Transverse colon (tissue), 4 donors: Measurements from ENCODE around the gene ADK. TPM values are rescaled to one million over a fixed set of nuclear protein-coding genes. Genes with fewer than 3 reads are reported as not detected.

ENCODE experiments used
- DNase-seq: peaks from one replicate; pipeline ENCODE4 v3.0.0-alpha.2; 2019
- H3K27ac ChIP-seq, 4 donors: fragments of 200-600 bp; sonication (generic); 2 replicates each; pipeline ENCODE4 v1.5.1; 2016 to 2018; ENCODE audit warnings: inconsistent platforms in 4 of 4
- H3K27me3 ChIP-seq: fragments of 200-600 bp; sonication (generic); 2 replicates; pipeline ENCODE4 v1.5.1; 2017; ENCODE audit warnings: inconsistent platforms
- H3K36me3 ChIP-seq, 4 donors: fragments of 200-600 bp; sonication (generic); 2 replicates each; pipeline ENCODE4 v1.5.1; 2017 to 2019; ENCODE audit warnings: inconsistent platforms in 4 of 4
- H3K4me1 ChIP-seq, 4 donors: fragments of 200-600 bp; sonication (generic); 2 replicates each; pipeline ENCODE4 v1.5.1; 2017 to 2020; ENCODE audit warnings: inconsistent platforms in 4 of 4
- H3K4me3 ChIP-seq, 4 donors: fragments of 200-600 bp; sonication (generic); 1 replicate in 1 of 4; 2 replicates in 3 of 4; pipeline versions ENCODE4 v1.5.1 to v1.6.1; 2017 to 2019; ENCODE audit warnings: inconsistent platforms in 4 of 4
- H3K9me3 ChIP-seq, 2 donors: fragments of 200-600 bp; sonication (generic); 2 replicates each; pipeline ENCODE4 v1.5.1; 2017 to 2019; ENCODE audit warnings: inconsistent platforms in 2 of 2
- EP300 ChIP-seq: sonication (generic); formaldehyde crosslinking; IDR thresholded peaks from one replicate; pipeline ENCODE4 v1.6.1; 2017; ENCODE audit warnings: antibody characterized with exemption, low read depth
- POLR2A ChIP-seq: fragments of 450-650 bp; IDR thresholded peaks from one replicate; pipeline ENCODE4 v1.6.1; 2016; ENCODE audit warnings: antibody characterized with exemption, mild to moderate bottlenecking, moderate library complexity
- POLR2AphosphoS5 ChIP-seq, 3 donors: sonication (generic); formaldehyde crosslinking; IDR thresholded peaks; one replicate each; pipeline ENCODE4 v1.6.1; 2016; ENCODE audit warnings: antibody characterized with exemption in 3 of 3
- WGBS, 2 donors: methylation state at CpG; one replicate each; pipeline ENCODE4 v1.1.5; 2018; ENCODE audit warnings: low coverage in 1 of 2; 5-methylcytosine and 5-hydroxymethylcytosine counted together
- in situ Hi-C, 4 donors: fragments of 200-750 bp; cut with MboI; loops; one replicate each; pipeline versions ENCODE4 v1.15.0 to v1.15.1; 2017; ENCODE audit warnings: low sequenced_read_pairs in 3 of 4, low pct_ligation_motif_present in 1 of 4, low pct_unique_long_range_greater_than_20kb in 1 of 4
- intact Hi-C: fragments of 100-400 bp; cut with DNase I; formaldehyde crosslinking; loops from one replicate; pipeline ENCODE4 v1.15.1; 2023; ENCODE audit warnings: low total_unique reads
- total RNA-seq, 4 donors: library from RNA; depleted of rRNA; stranded (reverse); fragments of >200 nt; gene quantifications; one replicate each; pipeline ENCODE4 v1.1.0, GENCODE V29; 2016
- TF ChIP-seq, protein P1 (sequence below), 5 experiments: fragments of 200-600 bp in 3 of 5; fragments of 450-650 bp in 2 of 5; sonication (generic) in 3 of 5; IDR thresholded peaks; 1 replicate in 2 of 5; 2 replicates in 3 of 5; pipeline ENCODE4 v1.5.1; 2016 to 2017; ENCODE audit warnings: antibody characterized with exemption in 5 of 5, inconsistent platforms in 3 of 5, mild to moderate bottlenecking in 2 of 5, moderate library complexity in 1 of 5

ADK gene
- 10 to 100 TPM in 3 of 4 donors, 1 to 10 TPM in 1; 6.8 to 25.2 (median 14.8) TPM for total RNA-seq

DNA sequence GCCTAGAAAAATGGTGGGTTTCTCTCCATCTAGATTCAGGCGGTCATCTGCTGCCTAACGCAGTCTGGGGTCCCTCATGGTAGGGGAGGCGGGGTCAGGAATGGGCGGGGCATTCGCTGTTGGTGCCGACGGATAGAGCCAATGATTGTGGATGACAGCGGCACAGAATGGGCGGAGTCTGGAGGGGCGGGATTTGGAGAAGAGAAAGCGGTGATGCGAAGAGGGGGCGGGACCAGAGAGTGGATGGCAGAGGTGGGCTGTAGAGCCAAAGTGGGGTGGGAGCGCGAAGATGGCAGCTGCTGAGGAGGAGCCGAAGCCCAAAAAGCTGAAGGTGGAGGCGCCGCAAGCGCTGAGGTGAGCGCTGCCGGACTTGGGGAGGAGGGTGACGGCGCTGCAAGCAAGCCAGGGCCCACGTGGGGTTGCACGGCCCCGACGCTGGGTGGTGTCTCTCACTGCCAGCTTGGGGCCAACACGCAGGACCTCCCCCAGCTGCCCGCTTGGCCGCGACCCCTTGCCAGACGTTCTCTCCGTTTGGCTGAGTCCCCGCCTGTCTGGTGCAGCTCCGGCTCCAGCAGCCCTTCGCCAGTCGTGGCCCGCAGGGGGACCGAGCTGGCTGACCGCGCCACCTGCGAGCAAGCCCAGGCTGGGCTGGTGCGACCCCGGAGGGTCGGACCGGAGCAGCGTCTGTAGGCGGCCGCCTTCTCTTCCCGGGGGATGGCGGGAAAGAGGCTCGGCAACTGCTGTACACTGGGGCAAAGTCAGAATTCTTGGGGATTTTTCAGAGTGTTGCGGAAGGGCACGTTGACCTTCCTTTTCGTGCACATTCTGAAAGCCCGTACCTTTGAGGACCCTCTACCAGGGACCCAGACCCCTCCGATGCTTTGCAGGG is at the start of gene ADK:
Gene ADK (plus strand): TSS at position 232 of the 889 bp plus-strand sequence. CDS start 58 bp downstream, at position 290.
- Histone ChIP-seq H3K27ac (peak within 1 kb of the TSS; percentile 87 to 94 (median 92)), H3K27me3 (no peaks in the 10 kb centered on the region), H3K36me3 (no peaks in the 10 kb centered on the region), H3K9me3 (no peaks in the 10 kb centered on the region), H3K4me3 (peak within 1 kb of the TSS; percentile 83 to 98 (median 87)), H3K4me1 (peaks cover 12 to 43% (median 24%) of the 10 kb centered on the region in 4 donors)
- DNase-seq, result peak; percentile 100
- in situ Hi-C loops, result no loop called here
- 0% methylated on average over 13 to 49 of the region's 57 CpGs for WGBS, 2 donors
- intact Hi-C loops, result no loop called here
- TF ChIP-seq EP300 (no peak), POLR2AphosphoS5 (IDR thresholded peaks at IDR 0.05) (peak; percentile 73 to 84 (median 73)), POLR2A (peak; percentile 66)
- TF ChIP-seq, protein P1, sequence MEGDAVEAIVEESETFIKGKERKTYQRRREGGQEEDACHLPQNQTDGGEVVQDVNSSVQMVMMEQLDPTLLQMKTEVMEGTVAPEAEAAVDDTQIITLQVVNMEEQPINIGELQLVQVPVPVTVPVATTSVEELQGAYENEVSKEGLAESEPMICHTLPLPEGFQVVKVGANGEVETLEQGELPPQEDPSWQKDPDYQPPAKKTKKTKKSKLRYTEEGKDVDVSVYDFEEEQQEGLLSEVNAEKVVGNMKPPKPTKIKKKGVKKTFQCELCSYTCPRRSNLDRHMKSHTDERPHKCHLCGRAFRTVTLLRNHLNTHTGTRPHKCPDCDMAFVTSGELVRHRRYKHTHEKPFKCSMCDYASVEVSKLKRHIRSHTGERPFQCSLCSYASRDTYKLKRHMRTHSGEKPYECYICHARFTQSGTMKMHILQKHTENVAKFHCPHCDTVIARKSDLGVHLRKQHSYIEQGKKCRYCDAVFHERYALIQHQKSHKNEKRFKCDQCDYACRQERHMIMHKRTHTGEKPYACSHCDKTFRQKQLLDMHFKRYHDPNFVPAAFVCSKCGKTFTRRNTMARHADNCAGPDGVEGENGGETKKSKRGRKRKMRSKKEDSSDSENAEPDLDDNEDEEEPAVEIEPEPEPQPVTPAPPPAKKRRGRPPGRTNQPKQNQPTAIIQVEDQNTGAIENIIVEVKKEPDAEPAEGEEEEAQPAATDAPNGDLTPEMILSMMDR (IDR thresholded peaks at IDR 0.05), result peak in 3 of 5 experiments; percentile 29 to 49 (median 46)

GRCh38 chr10:74103560-74104258 is 47.3 kb upstream of the ADK start:
- WGBS, 2 donors, result 80 to 83% methylated on average over 10 to 11 of the region's 11 CpGs
- TF ChIP-seq POLR2AphosphoS5 (IDR thresholded peaks at IDR 0.05), result no peak
- TF ChIP-seq, protein P1 (IDR thresholded peaks at IDR 0.05), result peak in 1 of 5 experiments; percentile 13
- no peak overlapping the region for H3K27ac ChIP-seq
- no peak for DNase-seq
- intact Hi-C loops (no loop called here), in situ Hi-C loops (no loop called here)
- H3K9me3 ChIP-seq, result no peaks in the 10 kb centered on the region
- no peaks in the 10 kb centered on the region for H3K27me3 ChIP-seq
- no peak overlapping the region for H3K4me3 ChIP-seq
- H3K4me1 ChIP-seq, result no peaks in the 10 kb centered on the region
- H3K36me3 ChIP-seq, result peaks cover 0 to 78% (median 39%) of the 10 kb centered on the region in 4 donors

DNA sequence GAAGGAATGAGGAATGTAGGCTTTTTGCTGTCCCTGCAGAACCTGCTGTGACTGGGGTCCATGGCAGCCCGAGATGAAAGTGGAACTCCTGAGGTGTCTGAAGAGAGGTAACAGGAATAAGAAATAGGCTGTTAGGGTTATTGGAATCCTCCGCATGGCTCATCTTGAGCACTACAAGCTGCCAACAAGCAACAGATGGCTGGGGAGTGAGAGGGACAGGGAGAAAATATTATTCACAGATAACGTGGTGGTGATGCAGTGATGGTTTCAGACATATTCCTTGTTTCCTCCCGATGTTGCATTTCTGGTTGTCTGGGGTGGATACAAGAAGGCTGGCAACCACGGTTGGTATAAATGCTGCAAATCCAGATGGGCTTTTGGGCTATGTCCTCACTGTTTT is 46.5 kb upstream of the ADK start:
- DNase-seq, result no peak
- TF ChIP-seq, protein P1 (IDR thresholded peaks at IDR 0.05), result no peak
- no peak for TF ChIP-seq POLR2A
- TF ChIP-seq POLR2AphosphoS5 (IDR thresholded peaks at IDR 0.05), result no peak
- Histone ChIP-seq H3K9me3 (no peaks in the 10 kb centered on the region), H3K36me3 (peaks cover 0 to 78% (median 39%) of the 10 kb centered on the region in 4 donors), H3K27me3 (no peaks in the 10 kb centered on the region), H3K27ac (no peak overlapping the region), H3K4me1 (no peaks in the 10 kb centered on the region), H3K4me3 (no peak overlapping the region)
- 92 to 93% methylated on average over 5 of the region's 5 CpGs for WGBS, 2 donors
- intact Hi-C loops, result no loop called here
- in situ Hi-C loops, result no loop called here

DNA sequence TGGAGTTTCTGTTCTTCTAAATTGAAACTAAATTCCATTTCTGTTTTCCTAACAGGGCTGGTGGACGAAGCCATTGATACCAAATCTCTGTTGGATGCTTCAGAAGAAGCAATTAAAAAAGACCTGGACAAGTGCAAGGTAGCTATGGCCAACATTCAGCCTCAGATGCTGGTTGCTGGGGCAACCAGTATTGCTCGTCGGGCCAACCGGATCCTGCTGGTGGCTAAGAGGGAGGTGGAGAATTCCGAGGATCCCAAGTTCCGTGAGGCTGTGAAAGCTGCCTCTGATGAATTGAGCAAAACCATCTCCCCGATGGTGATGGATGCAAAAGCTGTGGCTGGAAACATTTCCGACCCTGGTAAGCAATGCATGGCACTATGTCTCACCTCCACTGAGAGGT is 46.0 kb upstream of the ADK start:
- intact Hi-C loops, result no loop called here
- 75 to 100% methylated on average over 6 to 8 of the region's 8 CpGs for WGBS, 2 donors
- TF ChIP-seq POLR2A (no peak), EP300 (no peak), POLR2AphosphoS5 (IDR thresholded peaks at IDR 0.05) (no peak)
- TF ChIP-seq, protein P1 (IDR thresholded peaks at IDR 0.05), result no peak
- no peak for DNase-seq
- H3K9me3 ChIP-seq, result no peaks in the 10 kb centered on the region
- H3K36me3 ChIP-seq, result peaks cover 0 to 77% (median 39%) of the 10 kb centered on the region in 4 donors
- H3K27ac ChIP-seq, result no peak overlapping the region
- no peaks in the 10 kb centered on the region for H3K27me3 ChIP-seq
- no peak overlapping the region for H3K4me3 ChIP-seq
- in situ Hi-C loops, result no loop called here
- H3K4me1 ChIP-seq, result no peaks in the 10 kb centered on the region
